Stimulated activated CD8-positive, alpha-beta memory T cell treated with anti-CD3 and anti-CD28 coated beads, Interleukin-12 subunit alpha, Interleukin-12 subunit beta, amount 100 ng/mL, for 4 hours (primary cell): Measurements from ENCODE around the gene LNX2.

Experiments
- DNase-seq: peaks from one replicate; pipeline ENCODE4 v3.0.0-alpha.2; 2020; ENCODE audit warnings: low read depth

LNX2 gene

DNA sequence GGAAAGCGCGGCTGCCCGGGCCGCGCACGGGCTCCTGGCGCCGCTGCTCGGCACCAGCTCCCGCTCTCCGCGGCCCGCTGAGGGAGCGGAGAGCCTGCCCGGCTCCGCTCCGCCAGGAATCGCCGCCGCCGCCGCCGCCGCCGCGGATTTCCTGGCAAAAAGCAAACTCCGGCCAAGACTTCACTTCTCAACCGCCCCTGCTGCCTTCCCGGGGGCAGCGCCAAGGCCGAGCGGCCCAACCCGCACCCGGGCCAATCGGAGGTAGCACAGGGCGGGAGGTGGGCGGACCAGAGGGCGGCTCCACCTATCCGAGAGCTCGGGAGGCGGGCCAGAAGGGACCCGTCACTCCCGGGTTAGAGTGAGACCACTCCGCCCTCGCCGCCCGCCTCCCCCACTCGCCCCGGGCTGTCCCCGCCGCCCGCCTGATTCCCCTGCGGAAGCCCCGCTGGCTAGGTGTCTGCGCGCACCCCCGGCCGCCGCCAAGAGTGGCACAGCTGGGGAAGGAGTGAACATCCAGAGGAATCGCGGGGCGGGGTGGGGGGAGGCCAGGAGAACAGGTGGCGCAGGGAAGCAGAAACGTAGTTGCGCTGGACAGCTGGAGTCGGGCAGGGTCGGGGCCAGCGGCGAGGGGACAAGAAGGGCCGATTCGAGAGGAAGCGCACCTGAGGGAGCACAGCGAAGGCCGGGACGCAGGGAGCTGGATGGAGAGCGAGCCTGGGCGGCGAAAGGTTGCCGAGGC, at the start of gene LNX2:
TSS of gene LNX2 (minus strand) at position 153 of the 739 bp plus-strand sequence. CDS start 38,826 bp downstream, outside the sequence.
- peak; percentile 95 for DNase-seq

GRCh38 chr13:27667946-27668345, 47.6 kb upstream of the LNX2 start:
- DNase-seq, result no peak

GRCh38 chr13:27666951-27667350, 46.6 kb upstream of the LNX2 start:
- DNase-seq, result no peak

DNA sequence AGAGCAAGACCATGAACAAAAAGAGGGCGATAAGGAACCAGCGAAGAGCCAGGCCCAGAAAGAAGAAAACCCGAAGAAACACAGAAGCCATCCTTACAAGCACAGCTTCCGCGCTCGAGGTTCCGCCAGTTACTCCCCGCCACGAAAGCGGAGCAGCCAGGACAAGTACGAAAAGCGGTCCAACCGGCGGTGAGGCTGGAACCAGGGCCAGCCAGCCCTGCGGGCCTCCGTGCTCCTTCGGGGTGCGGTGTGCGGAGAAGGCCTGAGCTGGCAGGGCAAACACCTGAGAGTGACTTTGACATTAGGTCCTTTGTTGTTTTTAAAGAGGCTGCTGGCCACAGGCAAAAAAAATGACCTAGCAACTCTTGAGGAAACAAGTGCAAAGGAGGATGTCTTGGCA, 45.4 kb upstream of the LNX2 start:
- no peak for DNase-seq

GRCh38 chr13:27665333-27665732, 45.0 kb upstream of the LNX2 start:
- no peak for DNase-seq

GRCh38 chr13:27663947-27664346, 43.6 kb upstream of the LNX2 start:
- DNase-seq, result no peak

DNA sequence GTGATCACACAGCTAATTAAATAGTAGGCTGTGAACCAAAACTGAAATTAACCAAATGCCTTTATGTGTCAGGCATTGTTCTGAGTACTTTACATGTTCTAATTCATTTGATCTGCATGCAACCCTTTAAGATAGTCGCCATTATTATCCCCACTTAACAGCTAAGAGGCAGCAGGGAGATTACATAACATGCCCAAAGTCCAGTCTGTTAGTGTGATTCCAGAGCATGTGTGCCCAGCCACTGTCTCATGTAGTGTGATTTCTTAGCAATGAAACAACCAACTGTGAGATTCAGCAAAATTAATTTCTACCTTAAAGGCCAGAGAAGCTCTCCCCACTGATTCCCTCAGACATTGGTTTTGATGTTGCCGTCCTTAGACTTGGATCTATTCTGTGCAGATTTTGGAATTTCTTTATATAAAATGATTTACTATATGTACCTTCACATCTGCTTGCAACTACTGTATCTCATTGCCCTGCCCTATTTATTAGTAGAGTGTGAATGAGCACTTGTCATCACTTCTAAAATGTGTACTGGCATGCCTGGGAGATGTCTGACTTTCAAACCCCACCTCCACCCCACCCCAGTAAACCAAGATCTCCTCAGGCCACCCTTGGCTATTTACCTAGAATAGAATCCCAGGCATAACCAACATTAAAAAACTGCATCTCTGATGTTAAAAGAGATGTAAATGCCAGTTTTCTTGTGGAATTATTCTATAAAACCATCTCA, 42.6 kb upstream of the LNX2 start:
- DNase-seq, result no peak

DNA sequence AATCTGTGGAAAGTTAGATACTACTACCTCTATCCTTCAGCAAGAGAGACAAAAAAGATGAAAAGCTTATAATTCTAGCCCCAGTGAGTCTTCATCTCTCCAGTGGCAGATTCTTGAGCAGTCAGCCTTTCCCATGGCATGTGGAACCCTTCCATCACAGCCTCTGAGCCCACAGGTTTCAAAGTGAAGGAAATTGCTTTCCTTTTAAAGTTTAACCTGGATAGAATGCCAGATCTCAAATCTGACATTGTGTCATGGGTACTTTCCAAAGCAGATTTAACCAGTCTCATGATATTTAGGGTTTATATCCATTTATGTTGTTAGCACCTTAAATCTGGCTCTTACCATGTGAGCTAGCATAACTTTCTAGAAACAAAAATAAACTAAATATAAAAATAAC, 40.7 kb upstream of the LNX2 start:
- DNase-seq, result no peak

- no peak for DNase-seq
These were observed 40.2 kb upstream of the LNX2 start for GRCh38 chr13:27660511-27660910.

GRCh38 chr13:27659145-27659865, 39.0 kb upstream of the LNX2 start:
- no peak for DNase-seq

GRCh38 chr13:27658546-27658945, 38.2 kb upstream of the LNX2 start:
- no peak for DNase-seq

DNA sequence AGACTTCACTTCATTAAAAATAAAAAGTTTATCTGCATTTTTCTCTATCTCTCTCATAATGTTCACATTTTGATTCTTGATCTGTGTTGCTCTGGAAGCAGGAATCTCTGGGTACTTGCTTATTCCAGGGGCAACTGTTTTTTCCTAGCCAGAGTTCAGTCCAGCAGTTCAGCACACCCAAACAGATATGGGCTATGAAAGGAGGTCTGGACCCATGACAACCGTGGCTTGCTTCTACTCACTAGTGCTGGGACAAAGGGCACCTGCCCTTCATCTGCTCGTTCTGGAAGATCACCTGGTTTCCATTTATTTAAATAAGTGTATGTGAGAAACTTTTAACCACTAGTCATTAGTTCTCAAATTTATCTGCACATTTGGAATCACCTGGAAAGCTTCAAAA, 37.4 kb upstream of the LNX2 start:
- no peak for DNase-seq

- DNase-seq, result no peak
These were observed 34.5 kb upstream of the LNX2 start for GRCh38 chr13:27654816-27655215.

DNA sequence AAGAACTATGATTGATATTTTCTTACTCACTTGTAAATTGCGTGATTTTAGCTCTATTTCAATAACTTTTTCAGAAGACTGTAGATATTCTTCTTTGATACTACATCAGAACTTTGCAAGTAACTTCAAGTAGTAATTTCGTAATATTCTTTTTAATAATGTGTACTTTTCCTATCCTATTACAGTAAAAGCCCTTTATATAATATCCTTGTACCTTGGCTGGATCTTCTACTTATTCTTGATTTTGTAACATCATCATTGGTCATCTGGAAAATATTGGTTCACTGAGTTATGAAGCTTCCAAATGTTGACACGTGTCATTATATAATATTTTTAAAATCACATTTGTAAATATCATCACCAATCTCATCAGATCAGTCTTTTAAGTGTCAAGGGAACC, 33.7 kb upstream of the LNX2 start:
- DNase-seq, result no peak

DNA sequence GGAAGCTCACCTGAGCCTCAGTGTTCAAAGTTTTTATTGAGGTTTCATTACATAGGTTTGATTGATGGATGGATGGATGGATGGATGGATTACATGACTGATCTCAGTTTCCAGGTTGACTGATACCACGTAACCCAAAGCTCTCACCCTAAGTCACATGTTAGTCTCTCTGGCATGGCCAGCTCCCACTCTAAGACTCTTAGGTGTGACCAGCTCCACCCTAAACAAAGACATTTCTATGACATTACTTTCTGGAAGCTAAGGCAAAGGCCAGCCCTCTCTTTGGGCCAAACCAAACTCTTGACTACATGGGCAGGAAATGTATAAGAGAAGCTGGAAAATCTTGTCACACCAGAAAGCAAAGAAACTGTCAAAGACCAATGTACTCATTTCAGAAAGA, 30.0 kb upstream of the LNX2 start:
- DNase-seq, result no peak

GRCh38 chr13:27644302-27644701, 24.0 kb upstream of the LNX2 start:
- no peak for DNase-seq

DNA sequence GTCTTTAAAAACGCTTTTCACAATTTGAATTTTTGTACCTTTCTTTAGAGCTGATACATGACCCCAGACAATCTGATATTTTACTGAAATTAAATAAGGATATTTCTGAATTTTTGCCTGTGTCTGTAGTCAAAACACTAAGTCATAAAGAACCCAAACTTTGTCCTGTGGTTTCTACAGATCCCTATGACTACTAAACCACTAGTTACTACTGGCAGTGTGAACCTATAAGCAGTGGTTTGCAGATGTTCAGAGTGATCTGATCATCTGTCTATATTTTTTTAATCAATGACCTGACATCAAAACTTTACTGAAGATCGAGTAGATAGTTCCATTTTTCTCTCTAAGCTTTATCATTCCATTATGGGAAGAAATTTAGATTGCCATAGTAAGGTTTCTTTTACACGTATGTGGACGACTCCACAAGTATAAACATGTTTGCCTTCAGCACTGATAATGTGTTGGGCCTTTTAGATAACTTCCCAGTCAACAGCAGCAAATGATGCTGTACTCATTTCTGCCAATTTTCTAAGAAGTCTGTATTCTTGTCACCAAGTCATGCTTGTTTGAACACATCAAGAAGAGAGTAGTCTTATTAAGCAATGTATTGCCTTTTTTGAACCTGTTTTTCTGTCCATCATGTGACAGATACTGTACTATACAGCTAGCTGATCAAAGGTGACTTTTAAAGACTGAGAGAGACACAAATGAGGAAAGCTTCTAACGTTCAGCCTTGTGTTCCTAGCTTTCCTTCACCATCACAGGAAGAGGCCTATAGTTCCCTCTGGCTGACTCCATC, 23.2 kb upstream of the LNX2 start:
- DNase-seq, result no peak

GRCh38 chr13:27641711-27642502, 21.6 kb upstream of the LNX2 start:
- no peak for DNase-seq

DNA sequence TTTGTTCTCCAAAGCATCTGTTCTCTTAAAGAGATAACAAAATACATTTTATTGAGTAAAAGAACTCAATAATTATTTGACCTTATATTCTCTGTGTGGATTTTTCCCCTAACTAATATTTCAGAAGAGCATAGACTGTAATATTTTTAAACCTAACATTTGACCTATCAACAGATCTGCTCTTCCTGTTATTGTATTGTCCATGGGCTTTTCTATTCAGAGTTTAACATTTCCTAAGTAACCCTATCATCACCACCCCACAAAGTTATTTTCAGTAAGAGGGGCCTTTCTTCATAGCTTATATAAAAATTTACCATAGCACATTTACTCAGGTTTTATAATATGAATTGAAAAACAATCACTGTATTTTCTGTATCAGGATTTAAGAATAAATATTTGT, 18.9 kb upstream of the LNX2 start:
- DNase-seq, result no peak

GRCh38 chr13:27638521-27638920, 18.2 kb upstream of the LNX2 start:
- DNase-seq, result no peak

GRCh38 chr13:27638001-27638400, 17.7 kb upstream of the LNX2 start:
- no peak for DNase-seq

DNA sequence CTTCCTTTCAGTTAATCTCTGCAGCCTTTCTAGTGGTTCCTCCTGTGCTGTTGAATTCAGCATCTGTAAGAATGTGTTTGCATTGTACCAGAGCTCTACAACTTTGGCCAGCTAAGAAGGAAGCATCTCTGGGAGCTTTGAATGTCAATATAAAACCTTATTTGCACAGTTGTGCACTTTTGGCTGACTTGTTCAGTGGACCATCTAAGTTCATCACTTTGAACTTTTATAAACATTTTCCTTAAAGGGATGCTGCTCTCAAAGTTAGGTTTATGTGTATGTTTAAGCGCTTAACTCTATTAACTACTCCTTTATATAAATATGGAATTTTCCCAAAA, 16.9 kb upstream of the LNX2 start:
- no peak for DNase-seq
